ENCODE measurements around the gene CLK1. TPM values are rescaled to one million over a fixed set of nuclear protein-coding genes. Genes with fewer than 3 reads are reported as not detected.

CLK1 gene
- total and polyA plus RNA-seq, 9 of the 15 experiments (the other 6 are each of a cell fraction or from before 2014, with no cell fraction given), result 29.3 to 99.2 (median 47.0) TPM

GRCh38 chr2:200850512-200851256 lies 13.8 kb downstream of the CLK1 start (continued):
- TF ChIP-seq, protein P1, sequence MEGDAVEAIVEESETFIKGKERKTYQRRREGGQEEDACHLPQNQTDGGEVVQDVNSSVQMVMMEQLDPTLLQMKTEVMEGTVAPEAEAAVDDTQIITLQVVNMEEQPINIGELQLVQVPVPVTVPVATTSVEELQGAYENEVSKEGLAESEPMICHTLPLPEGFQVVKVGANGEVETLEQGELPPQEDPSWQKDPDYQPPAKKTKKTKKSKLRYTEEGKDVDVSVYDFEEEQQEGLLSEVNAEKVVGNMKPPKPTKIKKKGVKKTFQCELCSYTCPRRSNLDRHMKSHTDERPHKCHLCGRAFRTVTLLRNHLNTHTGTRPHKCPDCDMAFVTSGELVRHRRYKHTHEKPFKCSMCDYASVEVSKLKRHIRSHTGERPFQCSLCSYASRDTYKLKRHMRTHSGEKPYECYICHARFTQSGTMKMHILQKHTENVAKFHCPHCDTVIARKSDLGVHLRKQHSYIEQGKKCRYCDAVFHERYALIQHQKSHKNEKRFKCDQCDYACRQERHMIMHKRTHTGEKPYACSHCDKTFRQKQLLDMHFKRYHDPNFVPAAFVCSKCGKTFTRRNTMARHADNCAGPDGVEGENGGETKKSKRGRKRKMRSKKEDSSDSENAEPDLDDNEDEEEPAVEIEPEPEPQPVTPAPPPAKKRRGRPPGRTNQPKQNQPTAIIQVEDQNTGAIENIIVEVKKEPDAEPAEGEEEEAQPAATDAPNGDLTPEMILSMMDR (IDR thresholded peaks at IDR 0.05 in 2 of 3, conservative IDR thresholded peaks at IDR 0.05 in 1 of 3; ENCODE audit: insufficient read depth in 2 of 3, low read depth in 1 of 3, low read length in 3 of 3), result peak; percentile 36 to 46 (median 43); a peak in 2 of 6 replicates
- TF ChIP-seq USF2 (CRISPR knock-in tag; IDR thresholded peaks at IDR 0.05) (peak; percentile 56), HCFC1 (IDR thresholded peaks at IDR 0.05; ENCODE audit: low read depth, low read length) (no peak), ZBED1 (IDR thresholded peaks at IDR 0.05) (0 out of 2 replicates have a peak, but pooled peaks have one; percentile 9), CHD4 (IDR thresholded peaks at IDR 0.05; ENCODE audit: insufficient read depth, insufficient replicate concordance, low read depth, low read length, poor library complexity, severe bottlenecking) (no peak), MYC (IDR thresholded peaks at IDR 0.05; ENCODE audit: low read depth, low read length) (peak; percentile 80), MYC (CRISPR knock-in tag; IDR thresholded peaks at IDR 0.05; ENCODE audit: borderline replicate concordance, low read depth) (no peak), MYNN (IDR thresholded peaks at IDR 0.05) (0 out of 2 replicates have a peak, but pooled peaks have one; percentile 14), MYNN (CRISPR knock-in tag; IDR thresholded peaks at IDR 0.05) (no peak), HNRNPLL (IDR thresholded peaks at IDR 0.05; ENCODE audit: low read depth, low read length, poor library complexity, severe bottlenecking) (no peak), ZNF274 (IDR thresholded peaks at IDR 0.05; ENCODE audit: borderline replicate concordance, low read depth, low read length) (no peak), FOXA1 (IDR thresholded peaks at IDR 0.05; ENCODE audit: borderline replicate concordance) (no peak)
- TF ChIP-seq, protein P2, sequence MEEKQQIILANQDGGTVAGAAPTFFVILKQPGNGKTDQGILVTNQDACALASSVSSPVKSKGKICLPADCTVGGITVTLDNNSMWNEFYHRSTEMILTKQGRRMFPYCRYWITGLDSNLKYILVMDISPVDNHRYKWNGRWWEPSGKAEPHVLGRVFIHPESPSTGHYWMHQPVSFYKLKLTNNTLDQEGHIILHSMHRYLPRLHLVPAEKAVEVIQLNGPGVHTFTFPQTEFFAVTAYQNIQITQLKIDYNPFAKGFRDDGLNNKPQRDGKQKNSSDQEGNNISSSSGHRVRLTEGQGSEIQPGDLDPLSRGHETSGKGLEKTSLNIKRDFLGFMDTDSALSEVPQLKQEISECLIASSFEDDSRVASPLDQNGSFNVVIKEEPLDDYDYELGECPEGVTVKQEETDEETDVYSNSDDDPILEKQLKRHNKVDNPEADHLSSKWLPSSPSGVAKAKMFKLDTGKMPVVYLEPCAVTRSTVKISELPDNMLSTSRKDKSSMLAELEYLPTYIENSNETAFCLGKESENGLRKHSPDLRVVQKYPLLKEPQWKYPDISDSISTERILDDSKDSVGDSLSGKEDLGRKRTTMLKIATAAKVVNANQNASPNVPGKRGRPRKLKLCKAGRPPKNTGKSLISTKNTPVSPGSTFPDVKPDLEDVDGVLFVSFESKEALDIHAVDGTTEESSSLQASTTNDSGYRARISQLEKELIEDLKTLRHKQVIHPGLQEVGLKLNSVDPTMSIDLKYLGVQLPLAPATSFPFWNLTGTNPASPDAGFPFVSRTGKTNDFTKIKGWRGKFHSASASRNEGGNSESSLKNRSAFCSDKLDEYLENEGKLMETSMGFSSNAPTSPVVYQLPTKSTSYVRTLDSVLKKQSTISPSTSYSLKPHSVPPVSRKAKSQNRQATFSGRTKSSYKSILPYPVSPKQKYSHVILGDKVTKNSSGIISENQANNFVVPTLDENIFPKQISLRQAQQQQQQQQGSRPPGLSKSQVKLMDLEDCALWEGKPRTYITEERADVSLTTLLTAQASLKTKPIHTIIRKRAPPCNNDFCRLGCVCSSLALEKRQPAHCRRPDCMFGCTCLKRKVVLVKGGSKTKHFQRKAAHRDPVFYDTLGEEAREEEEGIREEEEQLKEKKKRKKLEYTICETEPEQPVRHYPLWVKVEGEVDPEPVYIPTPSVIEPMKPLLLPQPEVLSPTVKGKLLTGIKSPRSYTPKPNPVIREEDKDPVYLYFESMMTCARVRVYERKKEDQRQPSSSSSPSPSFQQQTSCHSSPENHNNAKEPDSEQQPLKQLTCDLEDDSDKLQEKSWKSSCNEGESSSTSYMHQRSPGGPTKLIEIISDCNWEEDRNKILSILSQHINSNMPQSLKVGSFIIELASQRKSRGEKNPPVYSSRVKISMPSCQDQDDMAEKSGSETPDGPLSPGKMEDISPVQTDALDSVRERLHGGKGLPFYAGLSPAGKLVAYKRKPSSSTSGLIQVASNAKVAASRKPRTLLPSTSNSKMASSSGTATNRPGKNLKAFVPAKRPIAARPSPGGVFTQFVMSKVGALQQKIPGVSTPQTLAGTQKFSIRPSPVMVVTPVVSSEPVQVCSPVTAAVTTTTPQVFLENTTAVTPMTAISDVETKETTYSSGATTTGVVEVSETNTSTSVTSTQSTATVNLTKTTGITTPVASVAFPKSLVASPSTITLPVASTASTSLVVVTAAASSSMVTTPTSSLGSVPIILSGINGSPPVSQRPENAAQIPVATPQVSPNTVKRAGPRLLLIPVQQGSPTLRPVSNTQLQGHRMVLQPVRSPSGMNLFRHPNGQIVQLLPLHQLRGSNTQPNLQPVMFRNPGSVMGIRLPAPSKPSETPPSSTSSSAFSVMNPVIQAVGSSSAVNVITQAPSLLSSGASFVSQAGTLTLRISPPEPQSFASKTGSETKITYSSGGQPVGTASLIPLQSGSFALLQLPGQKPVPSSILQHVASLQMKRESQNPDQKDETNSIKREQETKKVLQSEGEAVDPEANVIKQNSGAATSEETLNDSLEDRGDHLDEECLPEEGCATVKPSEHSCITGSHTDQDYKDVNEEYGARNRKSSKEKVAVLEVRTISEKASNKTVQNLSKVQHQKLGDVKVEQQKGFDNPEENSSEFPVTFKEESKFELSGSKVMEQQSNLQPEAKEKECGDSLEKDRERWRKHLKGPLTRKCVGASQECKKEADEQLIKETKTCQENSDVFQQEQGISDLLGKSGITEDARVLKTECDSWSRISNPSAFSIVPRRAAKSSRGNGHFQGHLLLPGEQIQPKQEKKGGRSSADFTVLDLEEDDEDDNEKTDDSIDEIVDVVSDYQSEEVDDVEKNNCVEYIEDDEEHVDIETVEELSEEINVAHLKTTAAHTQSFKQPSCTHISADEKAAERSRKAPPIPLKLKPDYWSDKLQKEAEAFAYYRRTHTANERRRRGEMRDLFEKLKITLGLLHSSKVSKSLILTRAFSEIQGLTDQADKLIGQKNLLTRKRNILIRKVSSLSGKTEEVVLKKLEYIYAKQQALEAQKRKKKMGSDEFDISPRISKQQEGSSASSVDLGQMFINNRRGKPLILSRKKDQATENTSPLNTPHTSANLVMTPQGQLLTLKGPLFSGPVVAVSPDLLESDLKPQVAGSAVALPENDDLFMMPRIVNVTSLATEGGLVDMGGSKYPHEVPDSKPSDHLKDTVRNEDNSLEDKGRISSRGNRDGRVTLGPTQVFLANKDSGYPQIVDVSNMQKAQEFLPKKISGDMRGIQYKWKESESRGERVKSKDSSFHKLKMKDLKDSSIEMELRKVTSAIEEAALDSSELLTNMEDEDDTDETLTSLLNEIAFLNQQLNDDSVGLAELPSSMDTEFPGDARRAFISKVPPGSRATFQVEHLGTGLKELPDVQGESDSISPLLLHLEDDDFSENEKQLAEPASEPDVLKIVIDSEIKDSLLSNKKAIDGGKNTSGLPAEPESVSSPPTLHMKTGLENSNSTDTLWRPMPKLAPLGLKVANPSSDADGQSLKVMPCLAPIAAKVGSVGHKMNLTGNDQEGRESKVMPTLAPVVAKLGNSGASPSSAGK (IDR thresholded peaks at IDR 0.05), result 0 out of 2 replicates have a peak, but pooled peaks have one; percentile 45

Measured in K562 (cell line).